ENCODE results near the gene STARD13.

GRCh38 chr13:33193428-33193974 is 92.1 kb downstream of the STARD13 start:
- TF ChIP-seq CTCF (IDR thresholded peaks at IDR 0.05) (no peak), EZH2 (IDR thresholded peaks at IDR 0.05; ENCODE audit: borderline replicate concordance, insufficient read depth, low read depth, low read length, poor library complexity, severe bottlenecking) (no peak)

Data from B cell (primary cell).